Endothelial cell of umbilical vein (primary cell): Measurements from ENCODE around the gene SPOPL.

Experiments
- CTCF ChIP-seq, 2 donors: IDR thresholded peaks; 1 replicate in 1 of 2; 2 replicates in 1 of 2; pipeline ENCODE4 v1.5.1; 2011; ENCODE audit warnings: low read length in 2 of 2, mild to moderate bottlenecking in 2 of 2, moderate library complexity in 2 of 2, control low read depth in 1 of 2, inconsistent platforms in 1 of 2, low read depth in 1 of 2; ENCODE audit not compliant: insufficient read depth in 1 of 2; ENCODE audit errors: extremely low read depth in 1 of 2
- FOS ChIP-seq: IDR thresholded peaks from 2 replicates; pipeline ENCODE4 v1.6.1; 2011; ENCODE audit warnings: mild to moderate bottlenecking, low read length, moderate library complexity, borderline replicate concordance; ENCODE audit not compliant: insufficient read depth
- POLR2A ChIP-seq: IDR thresholded peaks from 2 replicates; pipeline ENCODE4 v1.6.1; 2012; ENCODE audit warnings: low read depth, mild to moderate bottlenecking, control low read depth, low read length

DNA sequence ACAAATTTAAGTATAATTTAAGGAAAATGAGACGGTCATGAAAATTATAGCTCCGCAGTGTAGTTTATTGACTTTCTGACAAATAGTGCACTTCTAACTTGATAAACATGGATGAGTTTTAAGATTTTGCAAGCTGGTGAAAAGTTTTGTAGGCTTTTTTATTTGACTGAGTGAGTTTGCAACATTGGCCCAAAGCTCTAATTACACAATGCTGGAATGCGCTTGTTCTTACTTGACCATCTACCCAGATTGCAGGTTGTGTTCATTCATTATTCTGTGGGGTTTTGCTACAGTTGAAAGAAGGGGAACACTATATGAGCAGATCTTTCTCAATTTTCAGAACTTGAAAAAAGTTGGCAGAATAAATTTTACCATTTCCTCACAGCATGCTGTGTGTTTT is 13.5 kb downstream of the SPOPL start:
- TF ChIP-seq CTCF (IDR thresholded peaks at IDR 0.05; ENCODE audit: extremely low read depth in 1 of 2, insufficient read depth in 1 of 2, low read depth in 1 of 2, low read length in 2 of 2) (no peak), FOS (no peak), POLR2A (no peak)
